GM12875 (cell line): ENCODE results near the gene COX15.
A peak's percentile ranks its signal among the peaks of the same experiment; 100 is the strongest.

Source experiments
- H3K4me3 ChIP-seq: one replicate; pipeline ENCODE4 v1.5.1; 2011; ENCODE audit warnings: low read depth, low read length, control low read depth
- CTCF ChIP-seq: IDR thresholded peaks from 2 replicates; pipeline ENCODE4 v1.5.1; 2011; ENCODE audit warnings: low read depth, mild to moderate bottlenecking, control low read depth, inconsistent platforms, low read length, moderate library complexity, borderline replicate concordance; ENCODE audit not compliant: insufficient read depth

Gene COX15

GRCh38 chr10:99695761-99696160 lies 36.2 kb downstream of the COX15 start:
- no peak overlapping the region for H3K4me3 ChIP-seq
- no peak for TF ChIP-seq CTCF

DNA sequence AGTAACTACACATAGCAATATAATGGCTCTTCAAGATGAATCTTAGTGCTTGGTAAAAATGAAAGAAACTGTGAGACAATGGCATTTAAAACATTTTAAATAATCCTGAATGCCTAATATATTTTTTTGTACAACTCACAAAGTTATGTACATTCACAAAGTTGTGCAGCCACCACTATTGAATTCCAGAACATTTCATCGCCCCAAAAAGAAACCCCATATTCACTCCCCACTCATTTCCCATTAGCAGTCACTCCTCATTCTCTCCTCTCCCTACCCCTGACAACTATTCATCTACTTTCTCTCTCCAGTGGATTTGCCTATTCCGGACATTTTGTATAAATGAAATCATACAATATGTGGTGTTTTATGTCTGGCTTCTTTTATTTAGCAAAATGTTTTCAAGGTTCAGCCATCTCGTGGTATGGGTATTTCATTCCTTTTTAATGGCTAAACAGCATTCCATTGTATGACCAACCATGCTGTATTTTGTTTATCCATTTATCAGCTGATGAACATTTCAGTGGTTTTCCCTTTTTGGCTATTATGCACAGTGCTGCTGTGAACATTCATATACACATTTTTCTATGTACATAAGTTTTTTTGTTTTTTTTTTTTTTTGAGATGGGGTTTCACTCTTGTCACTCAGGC lies 37.9 kb downstream of the COX15 start:
- no peak for TF ChIP-seq CTCF
- no peak overlapping the region for H3K4me3 ChIP-seq

- no peak overlapping the region for H3K4me3 ChIP-seq
- no peak for TF ChIP-seq CTCF
Observed at GRCh38 chr10:99689461-99689860, 42.5 kb downstream of the COX15 start.

GRCh38 chr10:99685597-99685967 lies 46.3 kb downstream of the COX15 start:
- H3K4me3 ChIP-seq: no peak overlapping the region
- TF ChIP-seq CTCF: no peak

GRCh38 chr10:99682752-99683151 lies 49.2 kb downstream of the COX15 start:
- no peak overlapping the region for H3K4me3 ChIP-seq
- TF ChIP-seq CTCF: peak; percentile 14; the same call in 1 of the 2 replicates
